K562 (cell line): ENCODE data around the gene CCDC13. TPM values are rescaled to one million over a fixed set of nuclear protein-coding genes. Genes with fewer than 3 reads are reported as not detected.

Source experiments
- EP300 ChIP-seq: IDR thresholded peaks from 2 replicates; pipeline ENCODE4 v1.6.1; 2012; ENCODE audit warnings: low read length, improper control_type of control experiment
- polyA plus RNA-seq, 8 experiments: library from polyadenylated mRNA; depleted of rRNA in 4 of 8; stranded (reverse) in 5 of 8; unstranded in 3 of 8; fragments of >200 nt; fragmentation: Nextera tagmentation in 2 of 8; fragmentation: Illumina TruSeq in 1 of 8; extraction: Ambion mirVana in 2 of 8; extraction: Trizol in 1 of 8; gene quantifications; 2 replicates each; pipeline versions ENCODE4 v1.2.1 to v1.2.3, GENCODE V29; 2011 to 2014; ENCODE audit warnings: inconsistent platforms in 1 of 8, missing spikeins in 1 of 8
- small RNA-seq: library from RNA; depleted of rRNA; stranded (forward); fragments of <200 nt; gene quantifications from one replicate; pipeline ENCODE3, GENCODE V24; 2014
- total RNA-seq, 7 experiments: library from RNA; depleted of rRNA in 6 of 7; stranded (reverse); fragments of >200 nt in 6 of 7; fragmentation: Illumina TruSeq in 2 of 7; extraction: Trizol in 2 of 7; gene quantifications; 2 replicates each; pipeline versions ENCODE4 v1.2.1 to v1.2.3, GENCODE V29; 2011 to 2021; ENCODE audit warnings: low replicate concordance in 1 of 7

Gene CCDC13
- total and polyA plus RNA-seq, 9 of the 15 experiments (the other 6 are each of a cell fraction or from before 2014, with no cell fraction given): 0.20 to 0.70 (median 0.48) TPM; not detected in 2

DNA sequence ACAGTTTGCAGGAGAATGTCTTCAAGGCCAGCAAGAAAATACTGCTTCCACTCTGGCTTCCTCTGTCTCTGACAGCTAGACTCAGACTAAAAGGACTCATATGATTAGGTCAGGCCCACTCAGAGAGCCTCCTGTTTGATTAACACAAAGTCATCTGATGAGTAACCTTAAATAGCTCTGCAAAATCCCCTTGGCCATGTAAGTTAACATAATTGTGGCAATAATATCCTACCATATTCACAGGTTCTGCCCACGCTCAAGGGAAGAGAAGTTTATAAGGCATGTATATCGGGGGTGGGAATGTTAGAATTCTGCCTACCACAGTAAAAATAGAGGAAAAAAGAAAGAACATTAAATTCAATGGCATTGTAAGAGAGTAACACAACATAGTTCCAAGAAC lies 49.8 kb downstream of the CCDC13 start (continued):
- TF ChIP-seq EP300: no peak
- TF ChIP-seq, all 486 proteins: peak for 0

Small RNA genes lying within 50 kb of the gene (small RNA-seq; reads per million reads assigned to genes)
- gene CCDC13: not detected

Other genes starting within 250 kb of the CCDC13 start
Only the 7 nearest of the 11 such genes appear.
- 3.4 and 5.0 TPM in 2 replicates for gene ZBTB47, start 119.6 kb downstream of the CCDC13 start, total RNA-seq (2014; rRNA removed)
- gene ZBTB47, start 119.6 kb downstream of the CCDC13 start, total RNA-seq (2014; rRNA removed; fragmentation: Illumina TruSeq; extraction: Trizol): 0.45 and 0.58 TPM in 2 replicates
- 1.8 and 1.9 TPM in 2 replicates for gene ZBTB47, start 119.6 kb downstream of the CCDC13 start, total RNA-seq (2015; rRNA removed; fragmentation: Illumina TruSeq; extraction: Trizol)
- gene ZBTB47, start 119.6 kb downstream of the CCDC13 start, total RNA-seq (2021): 2.9 and 4.6 TPM in 2 replicates
- gene ZBTB47, start 119.6 kb downstream of the CCDC13 start, polyA plus RNA-seq (2011; rRNA removed): 1.7 and 2.2 TPM in 2 replicates
- gene ZBTB47, start 119.6 kb downstream of the CCDC13 start, polyA plus RNA-seq (2014; fragmentation: Illumina TruSeq; extraction: Trizol): 1.6 and 2.3 TPM in 2 replicates
- gene ZBTB47, start 119.6 kb downstream of the CCDC13 start, polyA plus RNA-seq (2014; fragmentation: Nextera tagmentation; extraction: Ambion mirVana): under 1 TPM in 1 of 2 experiments, not detected in 1; 0.11 TPM
- gene ZBTB47, start 119.6 kb downstream of the CCDC13 start, polyA plus RNA-seq (2014; rRNA removed): 2.7 and 2.9 TPM in 2 replicates
- gene KLHL40, start 87.7 kb downstream of the CCDC13 start, total RNA-seq (2014; rRNA removed): not detected in 2 replicates
- gene KLHL40, start 87.7 kb downstream of the CCDC13 start, total RNA-seq (2014; rRNA removed; fragmentation: Illumina TruSeq; extraction: Trizol): not detected in 2 replicates
- gene KLHL40, start 87.7 kb downstream of the CCDC13 start, total RNA-seq (2015; rRNA removed; fragmentation: Illumina TruSeq; extraction: Trizol): not detected in 2 replicates
- not detected in 2 replicates for gene KLHL40, start 87.7 kb downstream of the CCDC13 start, total RNA-seq (2021)
- gene KLHL40, start 87.7 kb downstream of the CCDC13 start, polyA plus RNA-seq (2011; rRNA removed): not detected in 2 replicates
- not detected in 2 replicates for gene KLHL40, start 87.7 kb downstream of the CCDC13 start, polyA plus RNA-seq (2014; fragmentation: Illumina TruSeq; extraction: Trizol)
- gene KLHL40, start 87.7 kb downstream of the CCDC13 start, polyA plus RNA-seq (2014; fragmentation: Nextera tagmentation; extraction: Ambion mirVana): not detected
- not detected in 2 replicates for gene KLHL40, start 87.7 kb downstream of the CCDC13 start, polyA plus RNA-seq (2014; rRNA removed)
- not detected in 2 replicates for gene HHATL, start 70.5 kb downstream of the CCDC13 start, total RNA-seq (2014; rRNA removed)
- not detected in 2 replicates for gene HHATL, start 70.5 kb downstream of the CCDC13 start, total RNA-seq (2014; rRNA removed; fragmentation: Illumina TruSeq; extraction: Trizol)
- gene HHATL, start 70.5 kb downstream of the CCDC13 start, total RNA-seq (2015; rRNA removed; fragmentation: Illumina TruSeq; extraction: Trizol): not detected in 2 replicates
- gene HHATL, start 70.5 kb downstream of the CCDC13 start, total RNA-seq (2021): not detected in 2 replicates
- not detected in 2 replicates for gene HHATL, start 70.5 kb downstream of the CCDC13 start, polyA plus RNA-seq (2011; rRNA removed)
- gene HHATL, start 70.5 kb downstream of the CCDC13 start, polyA plus RNA-seq (2014; fragmentation: Illumina TruSeq; extraction: Trizol): not detected in 2 replicates
- not detected for gene HHATL, start 70.5 kb downstream of the CCDC13 start, polyA plus RNA-seq (2014; fragmentation: Nextera tagmentation; extraction: Ambion mirVana)
- not detected in 2 replicates for gene HHATL, start 70.5 kb downstream of the CCDC13 start, polyA plus RNA-seq (2014; rRNA removed)
- 136 and 165 TPM in 2 replicates for gene HIGD1A, start 31.2 kb upstream of the CCDC13 start, total RNA-seq (2014; rRNA removed)
- 333 and 382 TPM in 2 replicates for gene HIGD1A, start 31.2 kb upstream of the CCDC13 start, total RNA-seq (2014; rRNA removed; fragmentation: Illumina TruSeq; extraction: Trizol)
- 257 and 291 TPM in 2 replicates for gene HIGD1A, start 31.2 kb upstream of the CCDC13 start, total RNA-seq (2015; rRNA removed; fragmentation: Illumina TruSeq; extraction: Trizol)
- 183 and 189 TPM in 2 replicates for gene HIGD1A, start 31.2 kb upstream of the CCDC13 start, total RNA-seq (2021)
- 218 and 362 TPM in 2 replicates for gene HIGD1A, start 31.2 kb upstream of the CCDC13 start, polyA plus RNA-seq (2011; rRNA removed)
- 369 and 398 TPM in 2 replicates for gene HIGD1A, start 31.2 kb upstream of the CCDC13 start, polyA plus RNA-seq (2014; fragmentation: Illumina TruSeq; extraction: Trizol)
- 1,000 to 10,000 TPM; 1,116 to 1,185 TPM for gene HIGD1A, start 31.2 kb upstream of the CCDC13 start, polyA plus RNA-seq (2014; fragmentation: Nextera tagmentation; extraction: Ambion mirVana)
- 331 and 362 TPM in 2 replicates for gene HIGD1A, start 31.2 kb upstream of the CCDC13 start, polyA plus RNA-seq (2014; rRNA removed)
- 0.08 and 0.32 TPM in 2 replicates for gene ACKR2, start 36.2 kb upstream of the CCDC13 start, total RNA-seq (2014; rRNA removed)
- gene ACKR2, start 36.2 kb upstream of the CCDC13 start, total RNA-seq (2014; rRNA removed; fragmentation: Illumina TruSeq; extraction: Trizol): 0.29 TPM in 2 replicates
- 0.15 TPM in 1 of 2 replicates, not detected in the other for gene ACKR2, start 36.2 kb upstream of the CCDC13 start, total RNA-seq (2015; rRNA removed; fragmentation: Illumina TruSeq; extraction: Trizol)
- gene ACKR2, start 36.2 kb upstream of the CCDC13 start, total RNA-seq (2021): 0.69 and 0.85 TPM in 2 replicates
- gene ACKR2, start 36.2 kb upstream of the CCDC13 start, polyA plus RNA-seq (2011; rRNA removed): 0.57 and 0.74 TPM in 2 replicates
- gene ACKR2, start 36.2 kb upstream of the CCDC13 start, polyA plus RNA-seq (2014; fragmentation: Illumina TruSeq; extraction: Trizol): 0.15 and 0.39 TPM in 2 replicates
- under 1 TPM; 0.03 to 0.21 TPM for gene ACKR2, start 36.2 kb upstream of the CCDC13 start, polyA plus RNA-seq (2014; fragmentation: Nextera tagmentation; extraction: Ambion mirVana)
- gene ACKR2, start 36.2 kb upstream of the CCDC13 start, polyA plus RNA-seq (2014; rRNA removed): 0.07 and 0.11 TPM in 2 replicates
- not detected in 2 replicates for gene CYP8B1, start 102.6 kb upstream of the CCDC13 start, total RNA-seq (2014; rRNA removed)
- gene CYP8B1, start 102.6 kb upstream of the CCDC13 start, total RNA-seq (2014; rRNA removed; fragmentation: Illumina TruSeq; extraction: Trizol): not detected in 2 replicates
- gene CYP8B1, start 102.6 kb upstream of the CCDC13 start, total RNA-seq (2015; rRNA removed; fragmentation: Illumina TruSeq; extraction: Trizol): not detected in 2 replicates
- gene CYP8B1, start 102.6 kb upstream of the CCDC13 start, total RNA-seq (2021): 0.04 and 0.13 TPM in 2 replicates
- not detected in 2 replicates for gene CYP8B1, start 102.6 kb upstream of the CCDC13 start, polyA plus RNA-seq (2011; rRNA removed)
- not detected in 2 replicates for gene CYP8B1, start 102.6 kb upstream of the CCDC13 start, polyA plus RNA-seq (2014; fragmentation: Illumina TruSeq; extraction: Trizol)
- gene CYP8B1, start 102.6 kb upstream of the CCDC13 start, polyA plus RNA-seq (2014; fragmentation: Nextera tagmentation; extraction: Ambion mirVana): not detected
- not detected in 2 replicates for gene CYP8B1, start 102.6 kb upstream of the CCDC13 start, polyA plus RNA-seq (2014; rRNA removed)
- 0.20 and 0.27 TPM in 2 replicates for gene ZNF662, start 132.9 kb upstream of the CCDC13 start, total RNA-seq (2014; rRNA removed)
- gene ZNF662, start 132.9 kb upstream of the CCDC13 start, total RNA-seq (2014; rRNA removed; fragmentation: Illumina TruSeq; extraction: Trizol): 0.18 and 0.32 TPM in 2 replicates
- 0.33 and 0.49 TPM in 2 replicates for gene ZNF662, start 132.9 kb upstream of the CCDC13 start, total RNA-seq (2015; rRNA removed; fragmentation: Illumina TruSeq; extraction: Trizol)
- 0.55 and 0.63 TPM in 2 replicates for gene ZNF662, start 132.9 kb upstream of the CCDC13 start, total RNA-seq (2021)
- 0.13 and 0.30 TPM in 2 replicates for gene ZNF662, start 132.9 kb upstream of the CCDC13 start, polyA plus RNA-seq (2011; rRNA removed)
- gene ZNF662, start 132.9 kb upstream of the CCDC13 start, polyA plus RNA-seq (2014; fragmentation: Illumina TruSeq; extraction: Trizol): 0.21 and 0.37 TPM in 2 replicates
- gene ZNF662, start 132.9 kb upstream of the CCDC13 start, polyA plus RNA-seq (2014; fragmentation: Nextera tagmentation; extraction: Ambion mirVana): under 1 TPM; 0.07 to 0.22 TPM
- 0.03 and 0.28 TPM in 2 replicates for gene ZNF662, start 132.9 kb upstream of the CCDC13 start, polyA plus RNA-seq (2014; rRNA removed)